GM12801 (cell line): Measurements from ENCODE around the gene FAM209A.

Experiments used
- CTCF ChIP-seq: IDR thresholded peaks from one replicate; pipeline ENCODE4 v1.5.1; 2011; ENCODE audit warnings: control low read depth; ENCODE audit not compliant: insufficient read length; ENCODE audit errors: extremely low read depth

FAM209A gene

GRCh38 chr20:56542489-56543030, 18.0 kb downstream of the FAM209A start:
- TF ChIP-seq CTCF = no peak

- no peak for TF ChIP-seq CTCF
Measured at GRCh38 chr20:56551571-56551970, 27.0 kb downstream of the FAM209A start.

GRCh38 chr20:56552911-56553629, 28.5 kb downstream of the FAM209A start:
- no peak for TF ChIP-seq CTCF

- TF ChIP-seq CTCF = no peak
Measured at GRCh38 chr20:56554869-56555268, 30.3 kb downstream of the FAM209A start.

GRCh38 chr20:56558968-56559367, 34.4 kb downstream of the FAM209A start:
- TF ChIP-seq CTCF = no peak

GRCh38 chr20:56565511-56565910, 41.0 kb downstream of the FAM209A start:
- no peak for TF ChIP-seq CTCF

- TF ChIP-seq CTCF = no peak
Measured at GRCh38 chr20:56566621-56567020, 42.1 kb downstream of the FAM209A start.
